HG03354 (cell line): Measurements from ENCODE around the gene PRDM11.

Source experiments
- ATAC-seq: cut with Tn5 transposase; IDR thresholded peaks from one replicate; pipeline ENCODE4 v1.9.1; 2021; ENCODE audit warnings: mild to moderate bottlenecking; ENCODE audit not compliant: unreplicated experiment, poor library complexity, severe bottlenecking

The PRDM11 gene

GRCh38 chr11:45278714-45279113 is 132.3 kb downstream of the PRDM11 start:
- no peak for ATAC-seq

- ATAC-seq = no peak
These were observed 133.2 kb downstream of the PRDM11 start for GRCh38 chr11:45279645-45280044.

- no peak for ATAC-seq
These were observed 134.0 kb downstream of the PRDM11 start for GRCh38 chr11:45280449-45280848.

GRCh38 chr11:45282081-45282480 is 135.6 kb downstream of the PRDM11 start:
- no peak for ATAC-seq
